GM19025 (cell line): Measurements from ENCODE around the gene VANGL2.
"Not testable (repeated sequence)": the region's sequence is repeated elsewhere in the genome, so short reads cannot be mapped to it uniquely, and the experiment has no call there.

Experiments used
- ATAC-seq: cut with Tn5 transposase; IDR thresholded peaks from one replicate; pipeline ENCODE4 v1.9.1; 2021; ENCODE audit warnings: mild to moderate bottlenecking, low read depth, moderate library complexity; ENCODE audit not compliant: unreplicated experiment

VANGL2 gene

DNA sequence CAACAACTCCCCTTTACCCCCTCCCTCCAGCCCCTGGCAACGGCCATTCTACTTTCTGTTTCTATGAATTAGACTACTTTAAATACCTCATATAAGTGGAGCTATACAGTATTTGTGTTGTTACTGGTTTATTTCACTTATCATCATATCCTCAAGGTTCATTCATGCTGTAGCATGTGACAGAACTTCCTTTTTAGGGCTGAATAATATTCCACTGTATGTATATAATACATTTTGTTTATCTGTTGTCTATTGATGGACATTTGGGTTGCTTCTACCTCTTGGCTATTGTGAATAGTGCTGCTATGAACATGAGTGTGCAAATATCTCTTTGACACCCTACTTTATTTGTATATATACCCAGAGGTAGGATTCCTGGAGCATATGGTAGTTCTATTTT is 31.3 kb upstream of the VANGL2 start:
- ATAC-seq: no peak

DNA sequence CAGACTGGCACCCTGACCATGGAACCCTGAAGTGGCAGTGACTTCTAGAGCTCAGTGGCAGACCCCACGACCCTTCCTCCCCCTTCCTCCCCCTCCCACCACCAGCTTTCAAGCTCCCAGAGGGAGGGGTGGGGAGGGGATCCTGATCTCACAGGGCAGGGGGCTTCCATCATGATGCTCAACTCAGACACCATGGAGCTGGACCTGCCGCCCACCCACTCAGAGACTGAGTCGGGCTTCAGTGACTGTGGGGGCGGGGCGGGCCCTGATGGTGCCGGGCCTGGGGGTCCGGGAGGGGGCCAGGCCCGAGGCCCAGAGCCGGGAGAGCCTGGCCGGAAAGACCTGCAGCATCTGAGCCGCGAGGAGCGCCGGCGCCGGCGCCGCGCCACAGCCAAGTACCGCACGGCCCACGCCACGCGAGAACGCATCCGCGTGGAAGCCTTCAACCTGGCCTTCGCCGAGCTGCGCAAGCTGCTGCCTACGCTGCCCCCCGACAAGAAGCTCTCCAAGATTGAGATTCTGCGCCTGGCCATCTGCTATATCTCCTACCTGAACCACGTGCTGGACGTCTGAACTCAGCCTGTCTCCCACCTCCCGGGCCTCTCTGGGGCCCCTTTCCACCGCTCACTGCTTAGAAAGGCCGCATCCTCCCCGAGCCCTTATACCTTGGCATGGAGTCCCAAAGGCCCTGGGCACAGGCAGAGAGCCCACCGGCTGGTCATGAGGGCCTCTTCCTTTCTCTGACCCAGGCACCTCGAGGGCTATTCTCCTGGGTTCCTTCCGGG is 29.6 kb upstream of the VANGL2 start:
- no peak for ATAC-seq

- no peak for ATAC-seq
Observed at GRCh38 chr1:160371346-160371631, 29.1 kb upstream of the VANGL2 start.

DNA sequence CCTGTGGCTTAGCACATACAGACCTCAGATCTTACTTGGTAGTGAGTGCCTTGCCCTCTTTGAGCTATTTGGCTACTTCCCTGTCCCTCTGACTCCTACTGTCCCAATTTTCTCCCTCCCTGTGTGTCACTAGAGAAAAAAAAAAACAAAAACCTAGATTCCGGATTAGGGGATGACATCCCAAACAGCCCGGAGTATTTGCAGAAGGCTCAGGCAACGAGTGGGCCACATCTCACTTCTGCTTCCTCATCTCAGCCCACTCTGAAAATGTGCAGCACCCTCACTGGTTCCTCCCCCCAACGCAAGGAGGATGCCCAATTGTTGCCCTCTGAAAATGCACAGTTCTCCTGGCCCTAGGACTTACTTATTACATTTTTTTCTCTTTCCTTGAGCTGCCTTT is 28.6 kb upstream of the VANGL2 start:
- ATAC-seq: no peak

- ATAC-seq: no peak
Observed at GRCh38 chr1:160373696-160374095, 26.7 kb upstream of the VANGL2 start.

GRCh38 chr1:160374306-160375110 is 25.9 kb upstream of the VANGL2 start:
- ATAC-seq: no peak

GRCh38 chr1:160375788-160376524 is 24.4 kb upstream of the VANGL2 start:
- peak; percentile 55 for ATAC-seq

- ATAC-seq: no peak
Observed at GRCh38 chr1:160376525-160377131, 23.7 kb upstream of the VANGL2 start.

DNA sequence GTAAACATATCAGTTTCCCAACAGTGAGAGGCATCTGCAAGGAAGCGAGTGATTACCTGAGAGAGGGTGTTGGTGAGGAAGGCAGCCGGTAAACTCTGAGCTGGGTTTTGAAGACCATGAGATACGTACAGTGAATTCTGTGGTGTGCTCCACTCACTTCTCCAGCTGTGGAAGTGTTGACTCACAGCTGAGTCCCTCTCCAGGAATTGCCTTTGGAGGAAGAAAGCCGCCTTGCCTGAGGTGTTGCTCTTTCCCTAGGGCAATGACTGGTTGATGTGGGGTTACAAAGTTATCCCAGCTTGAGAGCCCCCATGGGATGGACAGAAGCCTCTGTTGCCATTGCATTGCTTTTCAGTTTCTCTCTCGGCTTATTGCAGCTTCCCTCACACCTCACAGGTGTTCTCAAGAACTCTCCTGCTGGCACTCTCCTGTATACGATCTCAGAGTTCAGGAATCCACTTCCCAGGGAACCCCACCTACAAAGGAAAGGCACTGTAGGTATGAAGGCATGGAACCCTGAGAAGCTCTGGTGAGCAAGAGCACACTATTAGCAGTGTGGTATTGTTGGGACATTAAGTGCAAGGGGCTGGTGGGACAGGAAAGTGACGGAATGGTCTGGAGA is 22.7 kb upstream of the VANGL2 start:
- ATAC-seq: no peak

DNA sequence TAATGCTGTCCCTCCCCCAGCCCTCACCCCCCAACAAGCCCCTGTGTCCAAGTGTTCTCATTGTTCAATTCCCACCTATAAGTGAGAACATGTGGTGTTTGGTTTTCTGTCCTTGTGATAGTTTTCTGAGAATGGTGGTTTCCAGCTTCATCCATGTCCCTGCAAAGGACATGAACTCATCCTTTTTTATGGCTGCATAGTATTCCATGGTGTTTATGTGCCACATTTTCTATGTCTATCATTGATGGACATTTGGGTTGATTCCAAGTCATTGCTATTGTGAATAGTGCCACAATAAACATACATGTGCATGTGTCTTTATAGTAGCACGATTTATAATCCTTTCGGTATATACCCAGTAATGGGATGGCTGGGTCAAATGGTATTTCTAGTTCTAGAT is 15.6 kb upstream of the VANGL2 start:
- not testable (repeated sequence) for ATAC-seq

- not testable (repeated sequence) for ATAC-seq
Observed at GRCh38 chr1:160388406-160388805, 12.0 kb upstream of the VANGL2 start.

DNA sequence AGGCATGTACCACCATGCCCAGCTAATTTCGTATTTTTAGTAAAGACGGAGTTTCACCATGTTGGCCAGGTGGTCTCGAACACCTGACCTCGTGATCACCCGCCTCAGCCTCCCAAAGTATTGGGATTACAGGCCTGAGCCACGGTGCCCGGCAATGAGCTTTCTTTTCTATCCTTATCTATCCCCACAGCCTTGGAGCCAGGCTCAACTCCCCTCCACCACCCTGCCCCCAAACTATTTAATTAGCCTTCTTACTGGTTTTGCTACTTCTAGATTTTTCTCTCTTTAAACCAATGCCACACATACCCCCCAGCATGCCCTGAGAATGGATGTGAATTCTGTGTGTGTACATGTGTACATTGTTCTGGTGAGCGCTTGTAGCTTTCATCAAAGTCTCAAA is 5.7 kb upstream of the VANGL2 start:
- no peak for ATAC-seq

DNA sequence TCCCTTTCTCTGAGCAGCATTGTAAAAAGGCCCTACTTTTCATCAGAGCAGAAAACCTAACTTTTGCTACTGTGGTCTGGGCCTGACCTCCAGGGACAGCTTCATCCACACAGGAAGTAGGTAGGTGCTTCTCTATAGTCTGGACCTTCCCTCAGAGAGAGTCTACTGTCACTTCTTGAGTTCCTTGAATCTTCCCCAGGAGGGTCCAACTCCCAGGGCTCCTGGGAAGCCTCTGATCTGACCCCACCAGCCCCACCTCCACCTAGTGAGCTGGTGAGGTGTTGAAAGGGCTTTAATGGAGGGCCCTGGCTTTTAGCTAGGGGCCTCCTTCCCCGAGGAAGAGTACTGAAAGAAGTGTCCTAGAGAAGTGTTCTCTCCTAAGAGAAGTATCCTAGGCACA is 2.7 kb upstream of the VANGL2 start:
- ATAC-seq: no peak

DNA sequence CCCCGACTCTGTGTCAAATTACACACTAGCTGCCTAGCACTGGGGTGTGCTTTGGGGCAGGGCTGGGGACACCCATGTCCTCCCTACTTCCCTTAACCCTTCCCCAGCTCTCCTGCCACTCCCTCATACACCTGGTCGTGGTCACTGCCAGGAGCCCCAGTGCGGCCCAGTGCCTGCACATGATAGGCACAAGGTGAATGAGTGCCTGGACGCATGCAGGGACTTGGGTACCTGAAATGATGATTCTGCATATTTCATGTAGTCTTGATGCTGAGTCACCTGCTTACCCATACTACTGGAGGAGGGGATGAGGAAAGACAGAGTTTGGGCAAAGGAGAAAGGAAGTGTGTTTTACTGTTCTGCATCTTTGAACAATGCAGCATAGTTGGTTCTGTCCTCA is 1.5 kb upstream of the VANGL2 start:
- no peak for ATAC-seq

GRCh38 chr1:160399544-160400222 is 681 bp upstream of the VANGL2 start:
- no peak for ATAC-seq

DNA sequence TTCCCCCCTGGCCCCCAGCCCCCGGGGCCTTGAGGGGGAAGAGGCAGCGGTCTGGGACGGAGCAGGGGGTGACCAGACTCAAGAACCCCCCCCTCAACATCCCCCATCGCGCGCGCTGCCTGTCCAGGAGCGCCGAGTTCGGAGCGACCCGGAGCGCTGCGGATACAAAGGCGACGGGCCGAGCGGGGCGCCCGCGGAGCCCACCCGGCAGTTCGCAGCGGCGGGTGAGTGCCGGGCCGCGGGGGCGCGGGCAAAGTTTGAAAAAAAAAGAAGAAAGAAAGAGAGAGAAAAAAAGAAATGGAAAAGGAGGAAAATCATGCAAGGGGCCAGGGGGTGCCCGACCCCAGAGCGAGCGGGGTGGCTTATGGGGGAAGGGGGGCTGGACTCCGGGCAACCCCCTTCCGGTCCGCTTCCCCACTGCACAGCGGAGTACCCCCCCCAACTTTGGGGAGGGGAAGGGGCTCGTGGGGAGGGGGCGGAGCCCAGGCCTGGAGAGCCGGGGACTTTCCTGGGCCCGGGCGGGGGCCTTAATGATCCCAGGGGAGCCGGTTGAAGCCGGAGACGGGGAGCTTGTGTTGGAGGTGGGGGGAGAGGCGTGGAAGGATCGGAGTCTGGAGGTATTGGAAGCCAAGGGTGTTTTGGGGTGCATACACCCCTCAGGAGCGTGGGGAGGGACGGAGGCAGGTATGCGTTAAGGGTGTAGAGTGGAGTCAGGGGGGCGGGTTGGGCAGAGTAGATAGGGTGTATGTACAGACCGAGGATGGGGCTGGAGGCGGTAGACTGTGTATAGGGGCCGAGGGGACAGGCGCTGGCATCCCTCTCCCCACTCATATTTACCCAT is 502 bp downstream of the VANGL2 start:
- ATAC-seq: no peak

DNA sequence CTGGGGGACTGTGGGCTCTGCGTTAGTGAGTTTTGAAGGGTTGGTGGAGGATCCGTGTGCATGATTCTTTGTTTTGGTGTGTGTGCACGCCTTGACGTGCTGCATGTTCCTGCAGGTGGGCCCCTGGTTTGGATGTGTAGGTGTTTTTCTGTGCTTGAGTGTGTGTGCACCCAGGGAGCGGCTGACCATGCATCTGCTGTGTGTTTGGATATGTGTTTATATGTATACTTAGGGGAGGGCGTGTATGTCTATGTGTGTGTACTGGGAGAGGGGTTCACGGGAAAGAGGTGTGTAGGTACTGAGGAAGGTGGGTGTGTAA is 1.1 kb downstream of the VANGL2 start:
- no peak for ATAC-seq

DNA sequence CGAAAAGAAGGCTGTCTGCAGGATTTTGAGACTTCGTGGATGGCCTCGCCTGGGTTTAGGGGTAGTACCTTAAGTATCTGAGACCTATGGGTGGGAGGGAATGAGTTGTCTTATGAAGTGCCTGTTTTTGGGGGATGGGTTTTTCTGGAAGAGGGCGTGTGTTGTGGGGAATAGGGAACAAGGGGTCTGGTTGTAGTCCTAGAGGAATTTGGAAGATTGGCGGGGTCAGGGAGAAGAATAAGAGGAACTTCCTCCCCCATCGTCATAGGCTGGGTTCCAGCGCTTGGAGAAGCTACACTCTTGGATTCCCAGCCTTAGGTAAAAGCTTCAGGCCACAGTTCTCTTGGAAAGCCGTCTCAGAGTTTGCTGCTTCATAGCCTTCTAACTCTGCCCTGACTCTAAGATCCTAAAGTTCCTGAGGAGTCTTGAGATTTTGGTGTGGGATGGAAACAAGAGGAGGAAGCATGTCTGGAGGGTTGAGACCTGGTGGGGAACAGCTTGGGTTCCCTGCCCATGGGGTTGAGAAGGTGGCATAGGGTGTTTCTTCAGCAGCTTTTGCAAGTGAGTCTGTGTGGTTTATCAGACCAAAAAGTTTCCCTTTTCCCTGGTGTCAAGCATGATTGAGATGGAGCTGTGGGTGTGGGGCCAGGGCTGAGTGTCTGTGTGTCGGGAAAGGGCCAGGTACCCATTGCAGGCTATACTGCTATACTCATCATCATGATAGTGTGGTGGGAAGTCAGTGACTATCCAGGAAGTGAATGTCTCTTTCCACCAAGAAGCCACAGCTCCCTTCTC is 1.8 kb downstream of the VANGL2 start:
- no peak for ATAC-seq

- no peak for ATAC-seq
Observed at GRCh38 chr1:160403244-160403643, 2.9 kb downstream of the VANGL2 start.
